ENCODE data around the gene PRSS58.

Gene PRSS58

DNA sequence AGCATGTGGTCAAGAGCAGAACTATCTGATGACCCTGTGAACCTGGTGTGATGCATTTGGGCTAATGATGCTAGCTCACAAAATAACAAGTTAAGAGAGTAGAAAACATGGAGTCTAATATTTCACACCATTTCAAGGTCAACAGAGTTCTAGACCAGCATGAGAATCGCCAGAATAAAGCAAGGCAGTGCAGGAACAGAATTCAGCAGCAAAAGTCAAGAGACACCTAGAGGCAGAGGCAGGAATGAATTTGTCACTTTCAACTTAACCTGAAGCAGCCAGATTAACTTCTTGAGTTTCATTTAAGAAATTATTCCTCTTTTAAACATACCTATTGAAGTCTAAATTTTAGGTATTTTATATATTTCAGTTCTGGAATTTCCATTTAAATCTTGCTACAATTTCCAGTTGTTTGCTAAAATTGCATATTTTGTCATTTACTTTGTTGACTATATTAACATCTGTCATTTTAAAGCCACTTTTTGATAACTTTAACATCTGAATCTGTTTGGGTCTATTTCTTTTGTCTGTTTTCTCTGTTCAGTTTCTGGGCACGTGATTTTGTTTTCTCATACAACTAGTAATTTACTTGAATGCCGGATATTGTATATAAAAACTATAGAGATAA is 44.2 kb upstream of the PRSS58 start:
- Histone ChIP-seq H3K27me3 (ENCODE audit: control insufficient read depth, low read length) (no peaks in the 10 kb centered on the region), H3F3A (ENCODE audit: control insufficient read depth, insufficient read depth) (no peaks in the 10 kb centered on the region), H3K4me2 (ENCODE audit: low read length) (no peak overlapping the region), H3K36me3 (ENCODE audit: control insufficient read depth, low read length) (no peaks in the 10 kb centered on the region), H3K27ac (ENCODE audit: low read depth, low read length) (no peak overlapping the region), H3K9me3 (ENCODE audit: control insufficient read depth, insufficient read depth, low read length) (no peaks in the 10 kb centered on the region), H3K4me1 (ENCODE audit: control insufficient read depth, low read length) (peaks cover 11% of the 10 kb centered on the region), H3K9me2 (replicated peaks; ENCODE audit: control insufficient read depth, low read length) (no peaks in the 10 kb centered on the region), H4K20me1 (ENCODE audit: control insufficient read depth, insufficient read depth, low read depth, low read length) (no peaks in the 10 kb centered on the region), H3K79me2 (ENCODE audit: control insufficient read depth, low read length) (no peaks in the 10 kb centered on the region), H3K4me3 (ENCODE audit: low read length) (no peak overlapping the region)
- TF ChIP-seq, protein P1, sequence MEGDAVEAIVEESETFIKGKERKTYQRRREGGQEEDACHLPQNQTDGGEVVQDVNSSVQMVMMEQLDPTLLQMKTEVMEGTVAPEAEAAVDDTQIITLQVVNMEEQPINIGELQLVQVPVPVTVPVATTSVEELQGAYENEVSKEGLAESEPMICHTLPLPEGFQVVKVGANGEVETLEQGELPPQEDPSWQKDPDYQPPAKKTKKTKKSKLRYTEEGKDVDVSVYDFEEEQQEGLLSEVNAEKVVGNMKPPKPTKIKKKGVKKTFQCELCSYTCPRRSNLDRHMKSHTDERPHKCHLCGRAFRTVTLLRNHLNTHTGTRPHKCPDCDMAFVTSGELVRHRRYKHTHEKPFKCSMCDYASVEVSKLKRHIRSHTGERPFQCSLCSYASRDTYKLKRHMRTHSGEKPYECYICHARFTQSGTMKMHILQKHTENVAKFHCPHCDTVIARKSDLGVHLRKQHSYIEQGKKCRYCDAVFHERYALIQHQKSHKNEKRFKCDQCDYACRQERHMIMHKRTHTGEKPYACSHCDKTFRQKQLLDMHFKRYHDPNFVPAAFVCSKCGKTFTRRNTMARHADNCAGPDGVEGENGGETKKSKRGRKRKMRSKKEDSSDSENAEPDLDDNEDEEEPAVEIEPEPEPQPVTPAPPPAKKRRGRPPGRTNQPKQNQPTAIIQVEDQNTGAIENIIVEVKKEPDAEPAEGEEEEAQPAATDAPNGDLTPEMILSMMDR (IDR thresholded peaks at IDR 0.05; ENCODE audit: low read depth, low read length, poor library complexity, severe bottlenecking) = peak; percentile 79
- no peak for TF ChIP-seq EZH2phosphoT487 (IDR thresholded peaks at IDR 0.05; ENCODE audit: borderline replicate concordance, low read length)

DNA sequence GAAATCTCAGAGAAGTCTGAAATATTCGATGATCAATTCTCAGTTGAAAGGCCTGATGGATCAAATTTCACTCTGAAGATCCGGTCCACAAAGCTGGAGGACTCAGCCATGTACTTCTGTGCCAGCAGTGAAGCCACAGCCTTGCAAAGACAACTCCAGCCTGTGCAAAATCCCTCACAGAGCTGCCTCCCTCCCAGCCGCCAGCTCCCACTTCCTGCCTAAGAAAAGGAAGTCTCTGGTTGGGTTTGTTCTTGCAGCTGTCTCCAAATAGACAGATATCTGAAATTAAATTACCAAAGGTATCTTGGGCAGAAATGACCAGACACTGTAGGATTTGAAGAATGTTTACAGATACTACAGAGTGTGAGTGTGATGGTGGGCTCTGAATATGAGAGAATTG is 43.4 kb upstream of the PRSS58 start:
- Histone ChIP-seq H3K36me3 (ENCODE audit: control insufficient read depth, low read length) (no peaks in the 10 kb centered on the region), H3F3A (ENCODE audit: control insufficient read depth, insufficient read depth) (no peaks in the 10 kb centered on the region), H3K27me3 (ENCODE audit: control insufficient read depth, low read length) (no peaks in the 10 kb centered on the region), H4K20me1 (ENCODE audit: control insufficient read depth, insufficient read depth, low read depth, low read length) (no peaks in the 10 kb centered on the region), H3K4me1 (ENCODE audit: control insufficient read depth, low read length) (peaks cover 11% of the 10 kb centered on the region), H3K4me2 (ENCODE audit: low read length) (no peak overlapping the region), H3K79me2 (ENCODE audit: control insufficient read depth, low read length) (no peaks in the 10 kb centered on the region), H3K9me2 (replicated peaks; ENCODE audit: control insufficient read depth, low read length) (no peaks in the 10 kb centered on the region), H3K4me3 (ENCODE audit: low read length) (no peak overlapping the region), H3K27ac (ENCODE audit: low read depth, low read length) (no peak overlapping the region), H3K9me3 (ENCODE audit: control insufficient read depth, insufficient read depth, low read length) (no peaks in the 10 kb centered on the region)
- no peak for TF ChIP-seq EZH2phosphoT487 (IDR thresholded peaks at IDR 0.05; ENCODE audit: borderline replicate concordance, low read length)

DNA sequence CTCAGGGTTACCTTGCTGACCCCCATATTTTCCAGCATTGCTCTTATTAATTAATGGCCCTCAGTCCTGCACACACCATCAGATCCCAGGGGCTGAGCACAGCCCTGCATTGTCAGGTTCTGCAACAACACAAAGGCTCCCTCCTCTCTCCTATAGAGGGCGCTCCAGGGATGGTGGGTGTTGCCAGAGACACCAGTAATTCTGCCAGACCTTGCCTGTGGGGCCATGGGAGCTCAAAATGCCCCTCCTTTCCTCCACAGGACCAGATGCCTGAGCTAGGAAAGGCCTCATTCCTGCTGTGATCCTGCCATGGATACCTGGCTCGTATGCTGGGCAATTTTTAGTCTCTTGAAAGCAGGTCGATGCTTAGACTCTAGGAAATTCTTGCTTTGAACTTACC is 42.8 kb upstream of the PRSS58 start:
- no peaks in the 10 kb centered on the region for H3K9me3 ChIP-seq (ENCODE audit: control insufficient read depth, insufficient read depth, low read length)
- H3K27ac ChIP-seq (ENCODE audit: low read depth, low read length) = no peak overlapping the region
- no peak overlapping the region for H3K4me3 ChIP-seq (ENCODE audit: low read length)
- H3K79me2 ChIP-seq (ENCODE audit: control insufficient read depth, low read length) = no peaks in the 10 kb centered on the region
- H4K20me1 ChIP-seq (ENCODE audit: control insufficient read depth, insufficient read depth, low read depth, low read length) = no peaks in the 10 kb centered on the region
- TF ChIP-seq EZH2phosphoT487 (IDR thresholded peaks at IDR 0.05; ENCODE audit: borderline replicate concordance, low read length) = no peak
- TF ChIP-seq, protein P1 (IDR thresholded peaks at IDR 0.05; ENCODE audit: low read depth, low read length, poor library complexity, severe bottlenecking) = peak; percentile 66
- no peaks in the 10 kb centered on the region for H3K9me2 ChIP-seq (replicated peaks; ENCODE audit: control insufficient read depth, low read length)
- no peaks in the 10 kb centered on the region for H3K36me3 ChIP-seq (ENCODE audit: control insufficient read depth, low read length)
- no peak overlapping the region for H3K4me2 ChIP-seq (ENCODE audit: low read length)
- H3K27me3 ChIP-seq (ENCODE audit: control insufficient read depth, low read length) = no peaks in the 10 kb centered on the region
- no peaks in the 10 kb centered on the region for H3F3A ChIP-seq (ENCODE audit: control insufficient read depth, insufficient read depth)
- H3K4me1 ChIP-seq (ENCODE audit: control insufficient read depth, low read length) = peaks cover 11% of the 10 kb centered on the region

DNA sequence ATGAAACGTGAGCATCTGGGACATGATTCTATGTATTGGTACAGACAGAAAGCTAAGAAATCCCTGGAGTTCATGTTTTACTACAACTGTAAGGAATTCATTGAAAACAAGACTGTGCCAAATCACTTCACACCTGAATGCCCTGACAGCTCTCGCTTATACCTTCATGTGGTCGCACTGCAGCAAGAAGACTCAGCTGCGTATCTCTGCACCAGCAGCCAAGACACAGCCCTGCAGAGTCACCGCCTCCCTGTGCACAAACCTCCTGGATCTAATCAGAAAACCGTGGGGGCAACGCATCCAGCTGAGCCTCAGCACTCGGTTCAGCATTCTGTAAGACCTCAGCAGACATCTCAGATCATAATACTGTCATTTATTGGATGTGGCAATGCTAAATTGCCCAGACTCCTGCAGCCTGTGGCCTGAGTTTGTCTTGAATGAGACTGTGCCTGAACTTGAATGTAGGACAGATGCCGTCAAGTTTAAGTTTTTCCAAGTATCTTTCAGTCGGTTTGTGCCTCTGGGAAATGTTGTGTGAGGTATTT is 41.5 kb upstream of the PRSS58 start:
- Histone ChIP-seq H3K9me2 (replicated peaks; ENCODE audit: control insufficient read depth, low read length) (no peaks in the 10 kb centered on the region), H3K36me3 (ENCODE audit: control insufficient read depth, low read length) (no peaks in the 10 kb centered on the region), H4K20me1 (ENCODE audit: control insufficient read depth, insufficient read depth, low read depth, low read length) (no peaks in the 10 kb centered on the region), H3K9me3 (ENCODE audit: control insufficient read depth, insufficient read depth, low read length) (no peaks in the 10 kb centered on the region), H3K4me2 (ENCODE audit: low read length) (no peak overlapping the region), H3K79me2 (ENCODE audit: control insufficient read depth, low read length) (no peaks in the 10 kb centered on the region), H3K4me3 (ENCODE audit: low read length) (no peak overlapping the region), H3K27me3 (ENCODE audit: control insufficient read depth, low read length) (no peaks in the 10 kb centered on the region), H3K4me1 (ENCODE audit: control insufficient read depth, low read length) (peaks cover 6% of the 10 kb centered on the region), H3K27ac (ENCODE audit: low read depth, low read length) (no peak overlapping the region), H3F3A (ENCODE audit: control insufficient read depth, insufficient read depth) (no peaks in the 10 kb centered on the region)
- no peak for TF ChIP-seq EZH2phosphoT487 (IDR thresholded peaks at IDR 0.05; ENCODE audit: borderline replicate concordance, low read length)
- TF ChIP-seq, protein P1 (IDR thresholded peaks at IDR 0.05; ENCODE audit: low read depth, low read length, poor library complexity, severe bottlenecking) = no peak
